GM10266 (cell line): Measurements from ENCODE around the gene ISLR.

Experiments
- DNase-seq: peaks from one replicate; pipeline ENCODE4 v3.0.0; 2012; ENCODE audit errors: extremely low spot score
- CTCF ChIP-seq: IDR thresholded peaks from 2 replicates; pipeline ENCODE4 v1.5.1; 2012; ENCODE audit warnings: mild to moderate bottlenecking, low read depth; ENCODE audit not compliant: control insufficient read depth, insufficient read depth; ENCODE audit errors: missing control alignments

ISLR gene

DNA sequence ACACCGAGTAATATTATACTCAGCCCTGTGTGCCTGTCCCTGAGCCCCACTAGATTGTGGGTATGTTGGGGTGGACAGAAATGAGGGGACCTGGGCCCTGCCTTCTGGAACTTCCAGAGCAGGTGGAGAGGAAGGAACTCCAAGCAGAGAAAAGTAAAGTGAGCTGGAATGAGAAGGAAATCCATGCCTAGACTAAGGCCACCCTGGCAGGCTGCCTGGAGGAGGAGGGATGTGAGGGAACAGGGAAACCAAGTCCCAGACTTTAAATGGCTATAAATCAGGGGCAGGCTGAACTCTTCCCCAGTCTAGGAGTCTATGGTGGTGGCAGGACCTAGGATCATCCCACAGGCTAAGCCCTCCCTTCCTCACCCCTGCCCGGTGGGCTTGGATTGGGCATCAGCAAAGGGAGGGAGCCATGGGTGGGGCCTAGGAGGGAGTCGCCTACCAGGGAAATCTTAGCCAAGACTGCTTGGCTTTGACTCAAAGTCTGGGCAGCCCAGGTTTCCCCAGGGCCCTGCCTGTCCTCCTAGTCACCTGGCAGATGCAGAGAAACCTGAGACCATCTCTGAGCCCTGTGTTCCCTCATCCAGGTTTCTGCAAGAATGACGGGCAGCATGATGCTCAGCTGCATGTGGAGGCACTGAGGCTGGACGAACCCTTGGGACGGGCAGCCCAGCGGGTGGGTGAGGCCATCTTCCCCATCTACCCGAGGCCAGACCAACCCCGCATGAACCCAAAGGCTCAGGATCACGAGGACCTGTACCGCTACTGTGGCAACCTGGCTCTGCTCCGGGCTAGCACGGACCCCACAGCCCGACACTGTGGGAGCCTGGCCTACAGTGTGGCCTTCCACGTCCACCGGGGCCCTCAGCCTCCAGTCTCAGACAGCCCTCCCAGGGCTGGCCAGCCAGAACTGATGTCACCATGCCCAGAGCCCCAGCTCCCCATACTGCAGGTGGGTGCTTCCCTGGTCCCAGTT is 44.7 kb downstream of the ISLR start:
- no peak for DNase-seq

GRCh38 chr15:74220475-74221248 is 47.2 kb downstream of the ISLR start:
- TF ChIP-seq CTCF: no peak
- DNase-seq: no peak

More for the DNA sequence above, 44.7 kb downstream of the ISLR start:
- no peak for TF ChIP-seq CTCF

- TF ChIP-seq CTCF: no peak
- no peak for DNase-seq
Observed at GRCh38 chr15:74221399-74222239, 48.1 kb downstream of the ISLR start.

DNA sequence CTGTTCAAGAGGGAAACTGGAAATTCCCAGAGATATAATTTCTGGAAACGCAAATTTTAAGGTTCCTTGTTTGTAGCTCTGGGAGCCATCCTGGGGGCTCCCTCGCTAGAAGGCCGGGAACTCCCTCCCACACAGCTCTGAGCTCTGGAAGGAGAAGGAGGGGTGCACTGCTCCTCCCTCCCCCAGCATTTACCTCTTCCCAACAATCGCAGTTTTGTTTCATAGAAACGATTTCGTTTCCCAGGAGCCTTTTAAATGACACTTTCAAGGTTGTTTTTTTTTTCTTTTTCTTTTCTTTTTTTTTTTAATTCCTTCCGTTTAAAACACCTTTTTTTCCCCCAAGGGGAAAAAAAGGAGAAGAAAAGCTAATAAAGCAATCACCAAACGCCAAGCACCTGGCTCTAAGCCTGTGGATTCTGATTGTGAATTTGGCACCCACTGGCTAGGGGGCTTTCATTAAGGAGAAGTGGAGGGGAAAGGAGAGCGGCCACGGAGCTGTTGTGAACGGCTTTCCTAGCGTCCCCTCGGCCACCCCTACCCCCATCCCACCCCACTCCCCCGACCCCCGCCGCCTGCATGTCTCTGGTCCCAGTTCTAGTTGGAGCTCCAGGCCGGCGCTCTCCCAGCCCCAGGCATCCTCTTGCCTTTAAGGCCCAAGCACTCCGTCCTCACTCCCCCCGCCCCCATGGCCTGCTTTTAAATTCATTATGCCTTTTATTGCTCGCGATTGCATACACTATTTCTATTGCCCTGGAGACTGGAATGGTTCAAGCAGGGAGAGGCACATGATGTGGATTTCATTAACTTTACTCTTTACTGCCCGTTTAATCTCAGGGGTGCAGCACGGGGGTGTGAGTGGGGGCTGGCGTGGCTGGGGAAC is 49.0 kb downstream of the ISLR start:
- no peak for DNase-seq

DNA sequence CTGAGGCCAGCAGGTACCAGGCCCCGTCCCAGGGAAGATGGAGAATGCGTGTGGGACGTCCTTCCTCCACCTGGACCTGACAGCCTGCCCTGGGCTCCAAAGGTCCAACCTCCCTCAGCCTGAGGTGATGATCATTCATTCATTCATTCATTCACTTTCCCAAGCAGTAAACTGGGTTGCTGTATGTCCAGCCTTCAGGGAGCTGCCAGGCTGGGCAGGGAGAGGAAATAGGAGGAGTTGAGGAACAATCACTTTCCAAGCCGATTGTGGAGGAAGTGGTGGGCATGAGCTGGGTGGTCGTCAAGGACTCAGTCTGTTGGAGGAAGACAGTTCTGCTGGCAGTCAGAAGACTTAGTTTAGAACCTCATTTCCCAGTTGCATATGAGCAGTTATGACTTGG is 52.4 kb downstream of the ISLR start:
- DNase-seq: no peak
- TF ChIP-seq CTCF: no peak

More for the DNA sequence above, 49.0 kb downstream of the ISLR start:
- no peak for TF ChIP-seq CTCF
